Stomach (tissue), 4 donors: Measurements from ENCODE around the gene UBE4B.

Experiments used
- CTCF ChIP-seq, 7 experiments: fragments of 450-650 bp in 4 of 7; fragments of 200-600 bp in 3 of 7; sonication (generic) in 3 of 7; IDR thresholded peaks; one replicate each; pipeline ENCODE4 v1.5.1; 2016 to 2019; ENCODE audit warnings: antibody characterized with exemption in 7 of 7, control low read depth in 2 of 7, mild to moderate bottlenecking in 1 of 7
- POLR2A ChIP-seq, 4 donors: fragments of 450-650 bp; IDR thresholded peaks; one replicate each; pipeline ENCODE4 v1.6.1; 2016; ENCODE audit warnings: antibody characterized with exemption in 4 of 4, control low read depth in 2 of 4, mild to moderate bottlenecking in 1 of 4, moderate library complexity in 1 of 4

GRCh38 chr1:10074852-10075730 lies 42.3 kb downstream of the UBE4B start:
- TF ChIP-seq POLR2A (IDR thresholded peaks at IDR 0.05) = no peak
- no peak for TF ChIP-seq CTCF (IDR thresholded peaks at IDR 0.05)
